Lung (tissue), 12 donors: ENCODE data around the gene CATSPER1. TPM values are rescaled to one million over a fixed set of nuclear protein-coding genes. Genes with fewer than 3 reads are reported as not detected.
A peak's percentile ranks its signal among the peaks of the same experiment; 100 is the strongest.

Experiments used
- ATAC-seq: fragments of 200-7000 bp; cut with Tn5 transposase; one replicate; pipeline ENCODE4 v1.9.1; 2020; ENCODE audit warnings: moderate number of reproducible peaks; ENCODE audit not compliant: insufficient read depth, low FRiP score
- DNase-seq, 3 donors: peaks; one replicate each; pipeline ENCODE4 v3.0.0-alpha.2; 2013 to 2017
- H3K27ac ChIP-seq, 2 donors: one replicate each; pipeline ENCODE4 v1.5.1; 2013; ENCODE audit warnings: mild to moderate bottlenecking in 2 of 2, moderate library complexity in 2 of 2, control low read depth in 1 of 2, inconsistent platforms in 1 of 2, low read depth in 1 of 2, low read length in 1 of 2
- H3K27me3 ChIP-seq, 3 donors: one replicate each; pipeline ENCODE4 v1.5.1; 2013; ENCODE audit warnings: low read length in 2 of 3; ENCODE audit not compliant: control insufficient read depth in 3 of 3, insufficient read depth in 3 of 3
- H3K36me3 ChIP-seq, 4 donors: one replicate each; pipeline ENCODE4 v1.5.1; 2013; ENCODE audit warnings: low read length in 4 of 4, mild to moderate bottlenecking in 1 of 4, moderate library complexity in 1 of 4; ENCODE audit not compliant: control insufficient read depth in 4 of 4, insufficient read depth in 4 of 4
- H3K4me1 ChIP-seq, 5 donors: one replicate each; pipeline ENCODE4 v1.5.1; 2013; ENCODE audit warnings: low read length in 5 of 5, mild to moderate bottlenecking in 2 of 5, moderate library complexity in 1 of 5; ENCODE audit not compliant: control insufficient read depth in 5 of 5, insufficient read depth in 5 of 5
- H3K4me3 ChIP-seq: one replicate; pipeline ENCODE4 v1.5.1; 2013; ENCODE audit warnings: mild to moderate bottlenecking, control low read depth, moderate library complexity
- H3K9ac ChIP-seq, 2 donors: one replicate each; pipeline ENCODE4 v1.5.1; 2013; ENCODE audit warnings: low read length in 2 of 2, control low read depth in 1 of 2; ENCODE audit not compliant: insufficient read depth in 1 of 2
- H3K9me3 ChIP-seq, 4 donors: one replicate each; pipeline ENCODE4 v1.5.1; 2013; ENCODE audit warnings: low read length in 3 of 4, mild to moderate bottlenecking in 1 of 4, moderate library complexity in 1 of 4; ENCODE audit not compliant: control insufficient read depth in 4 of 4, insufficient read depth in 3 of 4
- CTCF ChIP-seq: IDR thresholded peaks from 2 replicates; pipeline ENCODE4 v1.5.1; 2012; ENCODE audit warnings: mild to moderate bottlenecking; ENCODE audit errors: control extremely low read depth, extremely low read depth
- WGBS, 2 donors: extraction: QIAGEN DNeasy Blood & Tissue Kit; methylation state at CpG; one replicate each; pipeline ENCODE4 v1.1.7; 2013; 5-methylcytosine and 5-hydroxymethylcytosine counted together
- polyA plus RNA-seq, 2 donors: library from polyadenylated mRNA; stranded (reverse); fragments of 200-250 nt; gene quantifications; one replicate each; pipeline ENCODE4 v1.2.1, GENCODE V29; 2013
- total RNA-seq, 2 donors: library from RNA; depleted of rRNA in 1 of 2; stranded (reverse); fragments of >200 nt in 1 of 2; gene quantifications; one replicate each; pipeline ENCODE4 v1.2.1, GENCODE V29; 2014 to 2021
- donor health status: control.
- donor health status: control.
- donor health status: Bipolar disorder and iron deficiency.
- donor health status: healthy.
- donor health status: DM: yes; HTN: yes; CAD: no.

The CATSPER1 gene
- total and polyA plus RNA-seq, 4 donors, result 2.9 to 3.3 (median 3.1) TPM; not detected in 1

- Histone ChIP-seq H3K36me3 (peaks cover 4 to 32% (median 21%) of the 10 kb centered on the region in 4 donors), H3K4me3 (no peak overlapping the region), H3K9ac (peak overlapping the region in 1 of 2 donors; percentile 51), H3K27me3 (no peaks in the 10 kb centered on the region), H3K9me3 (no peaks in the 10 kb centered on the region), H3K27ac (peak overlapping the region in 1 of 2 donors; percentile 33), H3K4me1 (peaks cover 0 to 21% (median 13%) of the 10 kb centered on the region in 5 donors)
- DNase-seq (no peak), ATAC-seq (no peak)
- no peak for TF ChIP-seq CTCF
- WGBS, 2 donors, result 83 to 84% methylated on average over 3 of the region's 3 CpGs
These were observed 45.8 kb upstream of the CATSPER1 start for GRCh38 chr11:66072081-66072480.

GRCh38 chr11:66071381-66071801 lies 45.1 kb upstream of the CATSPER1 start:
- peaks cover 4 to 31% (median 23%) of the 10 kb centered on the region in 4 donors for H3K36me3 ChIP-seq
- no peak for DNase-seq
- no peak for ATAC-seq
- H3K27ac ChIP-seq, result peak overlapping the region; percentile 85 to 97
- H3K27me3 ChIP-seq, result no peaks in the 10 kb centered on the region
- peaks cover 0 to 21% (median 11%) of the 10 kb centered on the region in 5 donors for H3K4me1 ChIP-seq
- TF ChIP-seq CTCF, result no peak
- WGBS, 2 donors, result 22 to 26% methylated on average over 2 of the region's 2 CpGs
- peak overlapping the region; percentile 97 for H3K4me3 ChIP-seq
- no peaks in the 10 kb centered on the region for H3K9me3 ChIP-seq
- peak overlapping the region in 1 of 2 donors; percentile 51 for H3K9ac ChIP-seq

DNA sequence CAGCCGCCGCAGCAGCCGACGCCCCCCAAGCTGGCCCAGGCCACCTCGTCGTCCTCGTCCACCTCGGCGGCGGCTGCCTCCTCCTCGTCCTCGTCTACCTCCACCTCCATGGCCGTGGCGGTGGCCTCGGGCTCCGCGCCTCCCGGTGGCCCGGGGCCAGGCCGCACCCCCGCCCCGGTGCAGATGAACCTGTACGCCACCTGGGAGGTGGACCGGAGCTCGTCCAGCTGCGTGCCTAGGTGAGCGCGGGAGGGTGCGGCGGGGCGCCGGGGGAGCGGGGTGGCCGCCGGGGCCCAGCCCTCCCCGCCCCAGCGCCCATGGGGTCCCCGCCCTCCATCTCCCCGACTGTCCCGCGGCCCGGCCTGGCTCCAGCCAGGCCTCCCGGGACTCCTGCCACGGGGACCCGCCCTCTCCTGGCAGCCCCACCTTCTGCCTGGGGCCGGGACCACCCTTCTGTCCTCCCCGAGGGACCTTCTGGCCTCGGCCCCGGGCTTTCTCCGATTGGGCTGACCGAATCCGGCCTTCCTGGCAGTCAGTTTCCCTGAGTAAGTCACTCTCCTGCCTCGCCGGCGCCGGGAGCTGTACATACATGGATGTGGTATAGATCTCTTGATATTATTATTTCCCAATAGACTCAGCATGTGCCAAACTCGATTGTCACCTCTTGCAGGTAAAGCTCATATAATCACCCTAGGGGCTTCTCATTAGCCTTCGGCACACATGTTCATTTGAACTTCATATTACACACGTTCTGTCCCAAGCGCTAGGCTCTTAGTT lies 44.5 kb upstream of the CATSPER1 start:
- TF ChIP-seq CTCF, result no peak
- DNase-seq, result peak; percentile 32 to 37 (median 33)
- H3K4me3 ChIP-seq, result peak overlapping the region; percentile 97
- no peaks in the 10 kb centered on the region for H3K27me3 ChIP-seq
- no peak for ATAC-seq
- H3K27ac ChIP-seq, result peak overlapping the region; percentile 93 to 97
- 1 to 2% methylated on average over 41 to 60 of the region's 60 CpGs for WGBS, 2 donors
- H3K4me1 ChIP-seq, result peaks cover 0 to 21% (median 10%) of the 10 kb centered on the region in 5 donors
- peak overlapping the region in 1 of 2 donors; percentile 51 for H3K9ac ChIP-seq
- peaks cover 6 to 33% (median 25%) of the 10 kb centered on the region in 4 donors for H3K36me3 ChIP-seq
- H3K9me3 ChIP-seq, result no peaks in the 10 kb centered on the region
